ENCODE data around the gene GRIN2A.
A peak's percentile ranks its signal among the peaks of the same experiment; 100 is the strongest.

GRIN2A gene

GRCh38 chr16:10205688-10206087, 23.5 kb upstream of the GRIN2A start:
- H3K4me3 Mint-ChIP-seq: no peak overlapping the region
- H3K9me3 Mint-ChIP-seq: peaks cover 6% of the 10 kb centered on the region
- DNase-seq (no peak), ATAC-seq (no peak)
- no peaks in the 10 kb centered on the region for H3K36me3 Mint-ChIP-seq (ENCODE audit: low read depth)
- peaks cover 2% of the 10 kb centered on the region for H3K4me1 Mint-ChIP-seq
- no peaks in the 10 kb centered on the region for H3K27me3 Mint-ChIP-seq
- no peak overlapping the region for H3K27ac Mint-ChIP-seq

DNA sequence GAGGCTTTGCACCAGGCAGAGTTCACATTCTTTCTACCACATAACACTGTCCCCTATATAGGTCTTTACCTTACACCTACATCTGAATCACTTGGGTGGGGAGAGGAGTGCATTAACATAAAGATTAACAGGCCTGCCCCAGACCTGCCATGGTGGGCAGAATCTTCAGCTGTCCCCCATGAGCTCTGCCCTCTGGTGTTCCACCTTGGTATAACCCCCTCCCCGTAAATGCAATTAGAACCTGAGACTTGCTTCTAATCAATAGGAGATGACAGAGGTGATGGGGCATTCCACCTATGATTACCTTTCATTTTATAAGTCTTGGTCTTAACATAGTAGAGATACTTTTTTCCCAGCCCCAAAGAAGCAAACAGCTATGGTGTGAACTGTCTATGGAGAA, 20.4 kb upstream of the GRIN2A start:
- no peak overlapping the region for H3K4me3 Mint-ChIP-seq
- no peak overlapping the region for H3K27ac Mint-ChIP-seq
- peaks cover 2% of the 10 kb centered on the region for H3K4me1 Mint-ChIP-seq
- H3K9me3 Mint-ChIP-seq: peaks cover 6% of the 10 kb centered on the region
- peaks cover 2% of the 10 kb centered on the region for H3K27me3 Mint-ChIP-seq
- no peak for ATAC-seq
- H3K36me3 Mint-ChIP-seq (ENCODE audit: low read depth): no peaks in the 10 kb centered on the region
- no peak for DNase-seq

- Mint-ChIP-seq H3K4me1 (peaks cover 2% of the 10 kb centered on the region), H3K9me3 (peaks cover 6% of the 10 kb centered on the region), H3K36me3 (ENCODE audit: low read depth) (no peaks in the 10 kb centered on the region), H3K4me3 (no peak overlapping the region), H3K27me3 (peaks cover 2% of the 10 kb centered on the region), H3K27ac (no peak overlapping the region)
- ATAC-seq (no peak), DNase-seq (no peak)
Measured at GRCh38 chr16:10200637-10201586, 18.7 kb upstream of the GRIN2A start.

- H3K36me3 Mint-ChIP-seq (ENCODE audit: low read depth): no peaks in the 10 kb centered on the region
- ATAC-seq: no peak
Measured at GRCh38 chr16:10196999-10197398, 14.8 kb upstream of the GRIN2A start.

GRCh38 chr16:10191096-10191495, 8.9 kb upstream of the GRIN2A start:
- DNase-seq (no peak), ATAC-seq (no peak)
- no peaks in the 10 kb centered on the region for H3K36me3 Mint-ChIP-seq (ENCODE audit: low read depth)
- H3K27me3 Mint-ChIP-seq: peaks cover 9% of the 10 kb centered on the region
- no peak overlapping the region for H3K4me3 Mint-ChIP-seq
- H3K9me3 Mint-ChIP-seq: peaks cover 3% of the 10 kb centered on the region
- H3K4me1 Mint-ChIP-seq: no peaks in the 10 kb centered on the region
- H3K27ac Mint-ChIP-seq: no peak overlapping the region

More at GRCh38 chr16:10196999-10197398, 14.8 kb upstream of the GRIN2A start:
- Mint-ChIP-seq H3K4me1 (no peaks in the 10 kb centered on the region), H3K9me3 (peaks cover 3% of the 10 kb centered on the region), H3K27ac (no peak overlapping the region), H3K4me3 (no peak overlapping the region), H3K27me3 (peaks cover 5% of the 10 kb centered on the region)
- DNase-seq: no peak

DNA sequence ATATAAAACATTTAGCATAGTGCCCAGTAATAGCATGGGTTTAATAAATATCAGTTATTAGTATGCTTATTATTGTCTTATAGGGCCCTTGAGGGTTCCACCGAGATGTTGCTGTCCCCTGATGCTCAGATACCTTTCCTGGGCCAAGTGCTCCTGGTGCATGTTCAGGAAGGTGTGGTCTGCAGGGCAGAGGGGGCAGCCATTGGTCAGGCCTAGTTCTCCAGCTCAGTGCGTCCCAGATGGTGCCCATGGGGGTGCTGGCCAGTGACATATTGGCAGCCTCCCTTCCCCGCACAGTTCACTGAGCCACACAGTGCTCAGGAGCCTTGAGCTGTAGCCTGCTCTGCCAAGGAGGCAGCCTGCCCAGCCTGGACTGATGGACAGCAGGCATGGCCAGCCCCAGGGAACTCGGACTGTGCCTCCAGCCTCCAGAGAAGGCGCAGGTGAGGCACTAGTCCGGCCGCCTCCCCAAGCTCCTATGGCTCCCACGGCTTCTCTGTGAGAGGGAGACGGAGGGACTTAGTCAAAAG, 7.7 kb upstream of the GRIN2A start:
- Mint-ChIP-seq H3K4me3 (no peak overlapping the region), H3K9me3 (peaks cover 3% of the 10 kb centered on the region), H3K27ac (no peak overlapping the region), H3K36me3 (ENCODE audit: low read depth) (no peaks in the 10 kb centered on the region), H3K4me1 (no peaks in the 10 kb centered on the region), H3K27me3 (peaks cover 17% of the 10 kb centered on the region)
- DNase-seq (no peak), ATAC-seq (no peak)

- H3K4me3 Mint-ChIP-seq: no peak overlapping the region
- no peaks in the 10 kb centered on the region for H3K9me3 Mint-ChIP-seq
- no peak for ATAC-seq
Measured at GRCh38 chr16:10188236-10188635, 6.0 kb upstream of the GRIN2A start.

DNA sequence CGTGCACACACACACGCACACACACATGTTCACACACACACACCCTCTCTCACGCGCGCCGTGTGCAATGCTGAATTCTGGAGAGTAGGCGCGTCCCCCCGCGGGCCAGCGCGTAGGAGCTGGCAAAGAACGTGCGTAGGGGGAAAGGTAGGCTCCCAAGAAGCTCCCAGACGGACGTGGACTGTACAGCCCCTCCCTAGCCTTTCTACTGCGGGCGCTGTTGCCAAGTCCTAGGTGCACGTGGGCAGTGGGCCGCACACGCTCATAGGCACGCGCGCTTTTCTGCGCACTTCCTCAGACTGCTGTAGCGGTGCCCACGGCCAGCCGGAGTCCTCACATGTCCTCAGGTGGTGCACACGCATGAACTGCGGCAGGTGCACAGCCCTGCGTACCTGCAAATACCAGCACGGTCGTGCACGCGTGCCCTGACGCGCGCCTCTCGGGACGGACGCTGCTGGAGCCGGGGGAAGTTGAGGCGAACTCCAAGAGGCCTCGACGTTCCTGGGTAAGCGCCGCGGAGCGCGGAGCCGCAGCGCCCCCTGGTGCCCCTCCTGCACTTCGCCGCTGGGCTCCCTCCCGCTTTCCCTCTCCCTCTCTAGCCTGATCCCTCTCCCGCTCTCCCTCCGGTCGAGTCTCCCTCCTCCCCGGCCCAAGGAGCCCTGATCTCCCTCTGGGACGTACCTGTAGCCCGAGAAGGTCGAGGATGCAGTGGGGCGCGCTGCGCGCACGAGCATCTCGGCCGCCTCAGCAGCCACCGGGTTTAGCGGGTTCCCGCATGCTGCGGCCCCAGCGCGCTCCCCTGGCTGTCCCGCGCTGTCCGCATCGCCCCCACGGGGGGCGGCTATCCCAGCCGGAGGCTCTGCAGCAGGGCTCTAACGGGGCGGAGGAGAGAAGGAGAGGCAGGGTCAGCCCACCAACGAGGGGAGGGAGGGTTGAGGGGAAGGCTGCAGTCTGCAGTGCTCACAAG, 749 bp downstream of the GRIN2A start:
- Mint-ChIP-seq H3K4me1 (peaks cover 11% of the 10 kb centered on the region), H3K36me3 (ENCODE audit: low read depth) (no peaks in the 10 kb centered on the region), H3K9me3 (no peaks in the 10 kb centered on the region), H3K4me3 (no peak overlapping the region), H3K27me3 (peaks cover 71% of the 10 kb centered on the region), H3K27ac (no peak overlapping the region)
- ATAC-seq: peak; percentile 40
- DNase-seq: peak; percentile 71

More at GRCh38 chr16:10188236-10188635, 6.0 kb upstream of the GRIN2A start:
- Mint-ChIP-seq H3K27ac (no peak overlapping the region), H3K4me1 (peaks cover 3% of the 10 kb centered on the region), H3K27me3 (peaks cover 29% of the 10 kb centered on the region), H3K36me3 (ENCODE audit: low read depth) (no peaks in the 10 kb centered on the region)
- no peak for DNase-seq

DNA sequence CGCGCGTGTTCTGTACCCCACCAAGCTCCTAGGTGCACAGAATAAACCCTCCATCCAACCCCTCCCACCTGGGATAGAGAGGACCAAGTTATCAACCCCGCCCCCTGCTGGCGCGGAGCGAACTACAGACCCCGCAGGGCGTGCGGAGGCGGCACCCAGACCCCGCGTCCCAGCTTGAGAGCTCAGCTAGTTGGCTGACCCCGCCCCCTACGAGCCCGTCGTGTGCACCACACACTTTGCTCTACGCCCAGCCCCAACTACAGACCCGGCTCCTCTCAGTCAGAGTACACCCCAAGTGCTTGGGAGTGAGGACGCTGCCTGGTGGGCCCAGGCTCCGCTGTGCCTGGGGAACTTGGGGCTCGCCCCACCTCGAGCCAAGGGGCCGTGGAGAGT, 1.5 kb downstream of the GRIN2A start:
- Mint-ChIP-seq H3K27ac (no peak overlapping the region), H3K27me3 (peaks cover 68% of the 10 kb centered on the region), H3K4me1 (peaks cover 11% of the 10 kb centered on the region), H3K4me3 (no peak overlapping the region), H3K9me3 (no peaks in the 10 kb centered on the region), H3K36me3 (ENCODE audit: low read depth) (no peaks in the 10 kb centered on the region)
- ATAC-seq: peak; percentile 40
- peak; percentile 49 for DNase-seq

DNA sequence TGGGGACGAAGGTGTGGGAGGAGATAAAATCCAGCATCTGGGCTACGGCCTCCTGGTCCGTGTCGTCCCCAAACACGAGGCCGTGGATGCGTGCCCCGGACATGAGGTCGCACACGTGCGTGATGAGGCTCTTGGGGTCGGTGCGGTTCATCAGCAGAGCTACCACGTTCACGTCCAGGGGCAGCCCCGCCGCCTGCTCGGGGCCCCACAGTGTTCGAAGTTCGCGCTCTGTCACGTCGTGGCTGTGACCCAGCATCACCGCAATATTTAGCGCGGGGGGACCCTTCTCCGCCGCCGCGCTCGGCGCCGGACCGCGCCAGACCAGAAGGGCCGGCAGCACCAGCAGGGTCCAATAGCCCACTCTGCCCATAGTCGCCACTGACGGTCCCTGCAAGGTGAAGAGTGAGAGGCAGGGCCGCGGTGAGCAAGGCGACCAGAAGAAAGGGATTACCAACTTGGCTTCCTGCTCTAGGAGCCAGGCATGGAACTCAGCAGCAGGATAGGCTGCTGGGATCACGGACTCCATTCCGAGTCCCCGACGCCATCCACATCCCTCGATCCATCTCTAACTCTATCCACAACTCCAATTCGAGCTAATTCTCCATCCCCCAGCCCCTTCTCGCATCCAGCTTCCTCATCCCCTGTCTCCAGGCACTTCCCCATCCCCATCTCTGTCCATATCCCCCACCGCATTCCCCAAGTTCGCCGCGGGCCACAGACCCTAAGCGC, 2.0 kb downstream of the GRIN2A start:
- Mint-ChIP-seq H3K9me3 (no peaks in the 10 kb centered on the region), H3K36me3 (ENCODE audit: low read depth) (no peaks in the 10 kb centered on the region), H3K27ac (no peak overlapping the region), H3K4me3 (no peak overlapping the region), H3K27me3 (peaks cover 68% of the 10 kb centered on the region), H3K4me1 (peaks cover 11% of the 10 kb centered on the region)
- DNase-seq (no peak), ATAC-seq (no peak)

GRCh38 chr16:10178526-10178925, 3.7 kb downstream of the GRIN2A start:
- no peaks in the 10 kb centered on the region for H3K36me3 Mint-ChIP-seq (ENCODE audit: low read depth)
- peaks cover 10% of the 10 kb centered on the region for H3K4me1 Mint-ChIP-seq
- H3K9me3 Mint-ChIP-seq: no peaks in the 10 kb centered on the region
- H3K4me3 Mint-ChIP-seq: no peak overlapping the region
- no peak overlapping the region for H3K27ac Mint-ChIP-seq
- DNase-seq (no peak), ATAC-seq (no peak)
- peaks cover 54% of the 10 kb centered on the region for H3K27me3 Mint-ChIP-seq

DNA sequence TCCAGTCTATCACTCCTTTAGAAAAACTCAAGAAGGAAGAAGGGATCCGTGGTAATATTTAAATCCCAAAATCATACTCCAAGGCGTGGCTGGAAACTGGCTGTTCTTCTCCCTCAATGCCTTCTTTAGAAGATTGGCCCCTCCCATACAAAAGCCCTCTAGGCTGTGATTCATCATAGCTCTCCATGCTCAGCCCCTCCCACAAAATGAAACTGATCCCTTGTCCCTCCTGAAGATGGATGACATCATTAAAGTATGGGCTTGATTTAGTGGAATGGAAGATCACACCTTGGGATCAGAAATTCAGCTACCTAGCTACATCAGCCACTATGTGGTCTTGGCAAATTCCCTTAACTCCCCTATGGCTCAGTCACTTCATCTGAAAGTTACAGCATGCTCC, 4.1 kb downstream of the GRIN2A start:
- DNase-seq: no peak
- peaks cover 50% of the 10 kb centered on the region for H3K27me3 Mint-ChIP-seq
- no peaks in the 10 kb centered on the region for H3K36me3 Mint-ChIP-seq (ENCODE audit: low read depth)
- no peak overlapping the region for H3K27ac Mint-ChIP-seq
- H3K4me3 Mint-ChIP-seq: no peak overlapping the region
- H3K4me1 Mint-ChIP-seq: peaks cover 8% of the 10 kb centered on the region
- H3K9me3 Mint-ChIP-seq: no peaks in the 10 kb centered on the region
- ATAC-seq: no peak

DNA sequence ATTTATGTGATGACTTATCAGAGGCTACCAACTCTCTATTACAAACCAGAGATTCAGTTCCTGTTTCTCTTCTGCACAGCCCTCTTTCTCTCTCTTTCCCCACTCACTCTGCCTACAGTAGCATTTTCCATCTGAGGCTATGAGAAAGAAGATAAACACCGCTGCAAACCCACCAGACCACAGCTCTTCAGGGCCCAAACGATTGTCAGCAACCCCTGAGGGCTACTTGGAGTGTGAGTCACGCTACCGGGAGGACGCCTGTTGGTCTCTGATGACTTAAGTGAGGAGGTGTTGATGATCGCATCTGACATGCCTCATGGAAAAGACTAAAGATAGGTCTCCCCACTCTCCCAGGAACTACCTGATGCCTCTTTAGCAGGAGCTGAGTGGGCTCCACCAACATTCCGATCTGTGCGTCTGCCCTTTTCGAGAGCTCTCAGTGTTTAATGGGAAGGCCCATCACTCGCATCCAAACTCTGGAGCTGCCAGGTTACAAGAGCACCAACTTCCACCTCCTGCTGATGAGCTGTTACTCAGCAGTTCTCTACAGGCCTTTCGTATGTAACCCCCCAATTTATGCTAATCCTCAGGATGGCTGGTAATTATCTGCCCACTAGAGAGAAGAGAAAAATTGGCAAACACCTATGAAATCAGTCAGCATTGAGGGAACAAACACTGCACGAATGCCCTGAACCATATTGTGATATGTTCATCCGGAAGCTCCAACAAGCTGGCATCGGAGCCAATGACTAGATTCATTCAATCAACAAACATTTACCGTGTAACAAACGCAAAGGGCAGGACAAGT, 9.2 kb downstream of the GRIN2A start:
- Mint-ChIP-seq H3K36me3 (ENCODE audit: low read depth) (no peaks in the 10 kb centered on the region), H3K27me3 (peaks cover 15% of the 10 kb centered on the region)
- no peak for ATAC-seq

More for the DNA sequence above, 9.2 kb downstream of the GRIN2A start:
- no peaks in the 10 kb centered on the region for H3K4me1 Mint-ChIP-seq
- H3K27ac Mint-ChIP-seq: no peak overlapping the region
- H3K9me3 Mint-ChIP-seq: no peaks in the 10 kb centered on the region
- H3K4me3 Mint-ChIP-seq: no peak overlapping the region
- no peak for DNase-seq
